Measurements from ENCODE around the gene THAP2. TPM values are rescaled to one million over a fixed set of nuclear protein-coding genes. Genes with fewer than 3 reads are reported as not detected.

Gene THAP2
- polyA plus RNA-seq (2013, experiment 1 of 2), result 3.4 TPM
- 2.9 TPM for polyA plus RNA-seq (2013, experiment 2 of 2)

GRCh38 chr12:71663561-71664410 is at the start of gene THAP2, which contains the start of gene ZFC3H1:
Gene THAP2, plus strand, starts transcription at chr12:71664301. Its CDS starts 209 bp downstream, at chr12:71664510.
Gene ZFC3H1, minus strand, starts transcription at chr12:71663848. Its CDS starts 238 bp downstream, at chr12:71663610.
- Histone ChIP-seq H2BK5ac (ENCODE audit: low read depth, low read length, poor library complexity, severe bottlenecking) (peak within 1 kb of the TSS; percentile 89), H2AK5ac (ENCODE audit: low read length, severe bottlenecking) (peak within 1 kb of the TSS; percentile 6), H3K9ac (ENCODE audit: low read length) (peak within 1 kb of the TSS; percentile 99), H2AFZ (ENCODE audit: low read depth, low read length) (peak within 1 kb of the TSS; percentile 86), H3K4me1 (ENCODE audit: control insufficient read depth, insufficient read depth, low read depth, low read length) (peaks cover 3% of the 10 kb centered on the region), H3K27me3 (ENCODE audit: control insufficient read depth in 1 of 2, insufficient read depth in 1 of 2, low read length in 2 of 2) (no peaks in the 10 kb centered on the region), H3K4me2 (ENCODE audit: low read length, poor library complexity, severe bottlenecking) (peak within 1 kb of the TSS; percentile 53), H3K18ac (ENCODE audit: low read depth in 1 of 2, low read length in 2 of 2) (peak within 1 kb of the TSS; percentile 77 to 95), H3K9me3 (ENCODE audit: control insufficient read depth, low read length) (no peaks in the 10 kb centered on the region), H3K14ac (ENCODE audit: low read length in 2 of 2) (peak within 1 kb of the TSS; percentile 62 to 99), H3K79me1 (replicated peaks; ENCODE audit: low read length, poor library complexity, severe bottlenecking) (peaks cover 11% of the 10 kb centered on the region), H4K91ac (ENCODE audit: low read length) (peak within 1 kb of the TSS; percentile 37), H2BK12ac (ENCODE audit: low read length in 2 of 2) (no peak within 1 kb of the TSS), H4K8ac (ENCODE audit: low read length) (peak within 1 kb of the TSS; percentile 98), H3K36me3 (ENCODE audit: control insufficient read depth in 1 of 2, insufficient read depth in 2 of 2, low read depth in 1 of 2, low read length in 2 of 2) (peaks cover 0 to 16% of the 10 kb centered on the region in 2 experiments), H3K4ac (ENCODE audit: low read depth in 1 of 2, low read length in 2 of 2) (peak within 1 kb of the TSS; percentile 72 to 85), H2BK120ac (ENCODE audit: low read depth, low read length) (peak within 1 kb of the TSS; percentile 73), H2BK15ac (ENCODE audit: low read depth, poor library complexity, severe bottlenecking) (peak within 1 kb of the TSS; percentile 94), H3K23ac (ENCODE audit: low read length in 2 of 2) (peak within 1 kb of the TSS in 1 of 2 experiments; percentile 66), H3K4me3 (ENCODE audit: insufficient read depth in 1 of 2, low read depth in 1 of 2, low read length in 2 of 2) (peak within 1 kb of the TSS; percentile 85 to 97), H3K27ac (ENCODE audit: low read length, poor library complexity, severe bottlenecking) (peak within 1 kb of the TSS; percentile 99)
- peak; percentile 100 for DNase-seq
- under 1% methylated on average over 46 of the region's 57 CpGs for WGBS

DNA sequence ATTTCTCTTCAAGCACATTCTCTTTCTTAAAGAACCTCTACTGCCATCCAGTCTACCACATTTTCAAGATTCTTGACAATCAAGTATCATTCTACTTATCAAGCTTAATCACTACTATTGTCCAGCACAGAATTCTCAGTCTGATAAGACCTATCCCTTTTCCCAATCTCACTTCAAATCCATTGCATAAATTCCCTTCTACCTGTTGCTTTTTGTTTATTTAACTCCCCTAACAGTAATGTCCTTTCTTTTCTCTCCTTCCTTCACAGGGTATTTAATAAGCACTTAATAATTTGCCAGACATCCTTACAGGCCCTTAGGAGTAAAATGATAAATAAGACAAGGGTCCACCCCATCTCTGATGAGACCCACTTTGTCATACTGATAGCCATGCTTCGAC is 42.2 kb upstream of the THAP2 start:
- no peak overlapping the region for H2BK120ac ChIP-seq (ENCODE audit: low read depth, low read length)
- no peak overlapping the region for H2BK12ac ChIP-seq (ENCODE audit: low read length in 2 of 2)
- no peak overlapping the region for H4K8ac ChIP-seq (ENCODE audit: low read length)
- no peak overlapping the region for H3K9ac ChIP-seq (ENCODE audit: low read length)
- no peaks in the 10 kb centered on the region for H3K4me1 ChIP-seq (ENCODE audit: control insufficient read depth, insufficient read depth, low read depth, low read length)
- H4K91ac ChIP-seq (ENCODE audit: low read length), result no peak overlapping the region
- no peaks in the 10 kb centered on the region for H3K27me3 ChIP-seq (ENCODE audit: control insufficient read depth in 1 of 2, insufficient read depth in 1 of 2, low read length in 2 of 2)
- H3K36me3 ChIP-seq (ENCODE audit: control insufficient read depth in 1 of 2, insufficient read depth in 2 of 2, low read depth in 1 of 2, low read length in 2 of 2), result peaks cover 19 to 98% of the 10 kb centered on the region in 2 experiments
- H3K23ac ChIP-seq (ENCODE audit: low read length in 2 of 2), result no peak overlapping the region
- H3K18ac ChIP-seq (ENCODE audit: low read depth in 1 of 2, low read length in 2 of 2), result no peak overlapping the region
- H3K79me1 ChIP-seq (replicated peaks; ENCODE audit: low read length, poor library complexity, severe bottlenecking), result peaks cover 13% of the 10 kb centered on the region
- H2BK5ac ChIP-seq (ENCODE audit: low read depth, low read length, poor library complexity, severe bottlenecking), result no peak overlapping the region
- H3K4me3 ChIP-seq (ENCODE audit: insufficient read depth in 1 of 2, low read depth in 1 of 2, low read length in 2 of 2), result no peak overlapping the region
- H3K4ac ChIP-seq (ENCODE audit: low read depth in 1 of 2, low read length in 2 of 2), result no peak overlapping the region
- DNase-seq, result no peak
- H2BK15ac ChIP-seq (ENCODE audit: low read depth, poor library complexity, severe bottlenecking), result no peak overlapping the region
- no peak overlapping the region for H3K14ac ChIP-seq (ENCODE audit: low read length in 2 of 2)
- H3K4me2 ChIP-seq (ENCODE audit: low read length, poor library complexity, severe bottlenecking), result no peak overlapping the region
- H2AFZ ChIP-seq (ENCODE audit: low read depth, low read length), result no peak overlapping the region
- no peak overlapping the region for H2AK5ac ChIP-seq (ENCODE audit: low read length, severe bottlenecking)
- H3K27ac ChIP-seq (ENCODE audit: low read length, poor library complexity, severe bottlenecking), result no peak overlapping the region
- H3K9me3 ChIP-seq (ENCODE audit: control insufficient read depth, low read length), result no peaks in the 10 kb centered on the region
- 97% methylated on average over 1 of the region's 1 CpG for WGBS

DNA sequence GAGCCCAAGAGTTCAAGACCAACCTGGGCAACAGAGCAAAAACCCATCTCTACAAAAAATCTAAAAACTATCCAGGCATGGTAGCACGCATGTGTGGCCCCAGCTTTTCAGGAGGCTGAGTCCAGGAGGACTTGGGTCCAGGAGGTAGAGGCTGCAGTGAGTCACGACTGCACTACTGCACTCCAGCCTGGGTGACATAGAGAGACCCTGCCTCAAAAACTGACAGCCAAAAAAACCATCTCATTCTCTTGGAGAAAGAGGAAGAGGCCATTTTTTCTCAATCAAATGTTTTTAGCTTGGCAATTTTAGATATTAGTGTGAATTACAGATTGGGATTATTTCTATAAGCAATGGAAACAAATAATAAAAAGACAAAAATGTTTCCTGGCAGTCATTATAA is 38.6 kb upstream of the THAP2 start:
- Histone ChIP-seq H3K9me3 (ENCODE audit: control insufficient read depth, low read length) (no peaks in the 10 kb centered on the region), H3K36me3 (ENCODE audit: control insufficient read depth in 1 of 2, insufficient read depth in 2 of 2, low read depth in 1 of 2, low read length in 2 of 2) (peaks cover 19 to 100% of the 10 kb centered on the region in 2 experiments), H3K9ac (ENCODE audit: low read length) (no peak overlapping the region), H3K4me1 (ENCODE audit: control insufficient read depth, insufficient read depth, low read depth, low read length) (no peaks in the 10 kb centered on the region), H3K79me1 (replicated peaks; ENCODE audit: low read length, poor library complexity, severe bottlenecking) (peaks cover 9% of the 10 kb centered on the region), H2BK12ac (ENCODE audit: low read length in 2 of 2) (no peak overlapping the region), H3K4me2 (ENCODE audit: low read length, poor library complexity, severe bottlenecking) (no peak overlapping the region), H3K23ac (ENCODE audit: low read length in 2 of 2) (no peak overlapping the region), H3K14ac (ENCODE audit: low read length in 2 of 2) (no peak overlapping the region), H2BK5ac (ENCODE audit: low read depth, low read length, poor library complexity, severe bottlenecking) (no peak overlapping the region), H2AK5ac (ENCODE audit: low read length, severe bottlenecking) (no peak overlapping the region), H3K4ac (ENCODE audit: low read depth in 1 of 2, low read length in 2 of 2) (no peak overlapping the region), H4K8ac (ENCODE audit: low read length) (no peak overlapping the region), H4K91ac (ENCODE audit: low read length) (no peak overlapping the region), H3K27me3 (ENCODE audit: control insufficient read depth in 1 of 2, insufficient read depth in 1 of 2, low read length in 2 of 2) (no peaks in the 10 kb centered on the region), H3K4me3 (ENCODE audit: insufficient read depth in 1 of 2, low read depth in 1 of 2, low read length in 2 of 2) (no peak overlapping the region), H3K18ac (ENCODE audit: low read depth in 1 of 2, low read length in 2 of 2) (no peak overlapping the region), H2AFZ (ENCODE audit: low read depth, low read length) (no peak overlapping the region), H2BK15ac (ENCODE audit: low read depth, poor library complexity, severe bottlenecking) (no peak overlapping the region), H3K27ac (ENCODE audit: low read length, poor library complexity, severe bottlenecking) (no peak overlapping the region), H2BK120ac (ENCODE audit: low read depth, low read length) (no peak overlapping the region)
- WGBS, result 100% methylated on average over 1 of the region's 2 CpGs
- DNase-seq, result no peak

DNA sequence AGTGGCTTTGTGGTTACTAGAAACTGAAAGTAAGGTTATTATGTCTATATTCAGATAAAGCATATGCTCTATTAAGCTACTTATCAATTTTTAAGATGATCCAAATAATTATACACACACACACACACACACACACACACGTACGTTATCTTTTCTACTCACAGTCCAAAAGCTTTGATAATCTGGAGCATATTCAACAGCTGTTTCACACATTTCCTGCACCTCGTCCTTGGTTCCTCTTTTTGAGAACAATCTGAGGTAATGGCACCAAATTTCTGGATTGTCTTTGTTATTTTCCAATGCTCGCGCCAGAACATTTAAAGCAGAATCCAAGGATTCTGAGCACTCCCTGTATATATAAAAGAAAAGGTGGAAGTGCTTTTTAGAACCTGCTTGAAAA is 38.0 kb upstream of the THAP2 start:
- no peak overlapping the region for H2AK5ac ChIP-seq (ENCODE audit: low read length, severe bottlenecking)
- no peak overlapping the region for H3K18ac ChIP-seq (ENCODE audit: low read depth in 1 of 2, low read length in 2 of 2)
- no peak overlapping the region for H3K27ac ChIP-seq (ENCODE audit: low read length, poor library complexity, severe bottlenecking)
- no peak overlapping the region for H4K8ac ChIP-seq (ENCODE audit: low read length)
- H3K14ac ChIP-seq (ENCODE audit: low read length in 2 of 2), result no peak overlapping the region
- DNase-seq, result no peak
- peaks cover 8% of the 10 kb centered on the region for H3K79me1 ChIP-seq (replicated peaks; ENCODE audit: low read length, poor library complexity, severe bottlenecking)
- no peak overlapping the region for H4K91ac ChIP-seq (ENCODE audit: low read length)
- no peak overlapping the region for H2AFZ ChIP-seq (ENCODE audit: low read depth, low read length)
- no peak overlapping the region for H3K4ac ChIP-seq (ENCODE audit: low read depth in 1 of 2, low read length in 2 of 2)
- no peak overlapping the region for H2BK5ac ChIP-seq (ENCODE audit: low read depth, low read length, poor library complexity, severe bottlenecking)
- H3K36me3 ChIP-seq (ENCODE audit: control insufficient read depth in 1 of 2, insufficient read depth in 2 of 2, low read depth in 1 of 2, low read length in 2 of 2), result peaks cover 18 to 100% of the 10 kb centered on the region in 2 experiments
- H3K4me3 ChIP-seq (ENCODE audit: insufficient read depth in 1 of 2, low read depth in 1 of 2, low read length in 2 of 2), result no peak overlapping the region
- H2BK120ac ChIP-seq (ENCODE audit: low read depth, low read length), result no peak overlapping the region
- H3K4me2 ChIP-seq (ENCODE audit: low read length, poor library complexity, severe bottlenecking), result no peak overlapping the region
- peak overlapping the region; percentile 22 for H3K9ac ChIP-seq (ENCODE audit: low read length)
- H2BK15ac ChIP-seq (ENCODE audit: low read depth, poor library complexity, severe bottlenecking), result no peak overlapping the region
- no peak overlapping the region for H2BK12ac ChIP-seq (ENCODE audit: low read length in 2 of 2)
- H3K23ac ChIP-seq (ENCODE audit: low read length in 2 of 2), result no peak overlapping the region
- H3K27me3 ChIP-seq (ENCODE audit: control insufficient read depth in 1 of 2, insufficient read depth in 1 of 2, low read length in 2 of 2), result no peaks in the 10 kb centered on the region
- H3K9me3 ChIP-seq (ENCODE audit: control insufficient read depth, low read length), result no peaks in the 10 kb centered on the region
- WGBS, result 90% methylated on average over 3 of the region's 5 CpGs
- no peaks in the 10 kb centered on the region for H3K4me1 ChIP-seq (ENCODE audit: control insufficient read depth, insufficient read depth, low read depth, low read length)

All from mesenchymal stem cell (in vitro differentiated cells and primary cell).